CD4-positive, alpha-beta T cell (primary cell): ENCODE measurements around the gene LOXL1. TPM values are rescaled to one million over a fixed set of nuclear protein-coding genes. Genes with fewer than 3 reads are reported as not detected.

Experiments used
- ATAC-seq: fragments of 200-7000 bp; cut with Tn5 transposase; one replicate; pipeline ENCODE4 v1.10.0; 2022; ENCODE audit warnings: mild to moderate bottlenecking; ENCODE audit not compliant: poor library complexity
- CTCF ChIA-PET: fragments of 350-600 bp; sonication (Branson Sonifier 250); formaldehyde crosslinking; loops from one replicate; lab custom pipeline; 2021; ENCODE audit warnings: antibody characterized with exemption, inconsistent platforms; lab: Charles Lee
- POLR2A ChIA-PET: fragments of 350-600 bp; sonication (Branson Sonifier 250); formaldehyde crosslinking; loops from one replicate; lab custom pipeline; 2021; ENCODE audit warnings: antibody characterized with exemption, inconsistent platforms; lab: Charles Lee
- DNase-seq, 14 experiments: peaks; one replicate each; pipeline ENCODE4 v3.0.0-alpha.2; 2013 to 2020; ENCODE audit warnings: mixed read lengths in 2 of 14
- H3K27ac ChIP-seq, 2 donors: one replicate each; pipeline versions ENCODE4 v1.5.1 to v1.7.0; 2013; ENCODE audit warnings: low read length in 2 of 2, low read depth in 1 of 2, mild to moderate bottlenecking in 1 of 2
- H3K27me3 ChIP-seq, 2 experiments: 1 replicate in 1 of 2; 2 replicates in 1 of 2; pipeline versions ENCODE4 v1.6.1 to v1.7.0; 2013; ENCODE audit warnings: low read length in 2 of 2, control low read depth in 1 of 2, mild to moderate bottlenecking in 1 of 2, moderate library complexity in 1 of 2; ENCODE audit not compliant: insufficient read depth in 2 of 2, control insufficient read depth in 1 of 2
- H3K36me3 ChIP-seq: one replicate; pipeline ENCODE4 v1.6.1; 2013; ENCODE audit warnings: low read length, control low read depth; ENCODE audit not compliant: insufficient read depth
- H3K4me1 ChIP-seq: one replicate; pipeline ENCODE4 v1.6.1; 2013; ENCODE audit warnings: low read length, control low read depth; ENCODE audit not compliant: insufficient read depth
- H3K4me3 ChIP-seq: one replicate; pipeline ENCODE4 v1.5.1; 2013; ENCODE audit warnings: mild to moderate bottlenecking, low read length, moderate library complexity
- H3K9me3 ChIP-seq, 2 experiments: 1 replicate in 1 of 2; 2 replicates in 1 of 2; pipeline versions ENCODE4 v1.6.1 to v1.7.0; 2013; ENCODE audit warnings: low read length in 2 of 2, mild to moderate bottlenecking in 2 of 2, control low read depth in 1 of 2, moderate library complexity in 1 of 2; ENCODE audit not compliant: control insufficient read depth in 1 of 2, insufficient read depth in 1 of 2
- H3K27ac Mint-ChIP-seq: one replicate; pipeline ENCODE4 v1.8.0; 2020; ENCODE audit warnings: mixed read lengths
- H3K27me3 Mint-ChIP-seq: one replicate; pipeline ENCODE4 v1.8.0; 2021; ENCODE audit warnings: mixed read lengths
- H3K36me3 Mint-ChIP-seq: one replicate; pipeline ENCODE4 v1.8.0; 2021; ENCODE audit warnings: low read depth, mixed read lengths
- H3K4me1 Mint-ChIP-seq: one replicate; pipeline ENCODE4 v1.8.0; 2021; ENCODE audit warnings: low read depth, mixed read lengths
- H3K4me3 Mint-ChIP-seq: one replicate; pipeline ENCODE4 v1.8.0; 2020; ENCODE audit warnings: mild to moderate bottlenecking, mixed read lengths
- H3K9me3 Mint-ChIP-seq: one replicate; pipeline ENCODE4 v1.8.0; 2020; ENCODE audit warnings: mixed read lengths
- intact Hi-C, 2 experiments: fragments of 100-400 bp; cut with DNase I in 1 of 2; cut with micrococcal nuclease in 1 of 2; formaldehyde crosslinking; loops; one replicate each; pipeline versions ENCODE4 v1.15.1 to v1.9.0; 2023 to 2025; cut with DNase I, micrococcal nuclease
- total RNA-seq, 174 experiments: library from RNA in 2 of 174; stranded (reverse) in 2 of 174; gene quantifications; one replicate each; pipeline ENCODE4 v1.2.3 and lab custom pipeline; 2021 to 2026
- TF ChIP-seq, protein P1 (sequence below): fragments of 200-600 bp; IDR thresholded peaks from one replicate; pipeline ENCODE4 v1.8.0; 2022; ENCODE audit warnings: antibody characterized with exemption, mild to moderate bottlenecking

Gene LOXL1
- total RNA-seq, 2 experiments from 2014 or later: 3.0 to 3.5 TPM

DNA sequence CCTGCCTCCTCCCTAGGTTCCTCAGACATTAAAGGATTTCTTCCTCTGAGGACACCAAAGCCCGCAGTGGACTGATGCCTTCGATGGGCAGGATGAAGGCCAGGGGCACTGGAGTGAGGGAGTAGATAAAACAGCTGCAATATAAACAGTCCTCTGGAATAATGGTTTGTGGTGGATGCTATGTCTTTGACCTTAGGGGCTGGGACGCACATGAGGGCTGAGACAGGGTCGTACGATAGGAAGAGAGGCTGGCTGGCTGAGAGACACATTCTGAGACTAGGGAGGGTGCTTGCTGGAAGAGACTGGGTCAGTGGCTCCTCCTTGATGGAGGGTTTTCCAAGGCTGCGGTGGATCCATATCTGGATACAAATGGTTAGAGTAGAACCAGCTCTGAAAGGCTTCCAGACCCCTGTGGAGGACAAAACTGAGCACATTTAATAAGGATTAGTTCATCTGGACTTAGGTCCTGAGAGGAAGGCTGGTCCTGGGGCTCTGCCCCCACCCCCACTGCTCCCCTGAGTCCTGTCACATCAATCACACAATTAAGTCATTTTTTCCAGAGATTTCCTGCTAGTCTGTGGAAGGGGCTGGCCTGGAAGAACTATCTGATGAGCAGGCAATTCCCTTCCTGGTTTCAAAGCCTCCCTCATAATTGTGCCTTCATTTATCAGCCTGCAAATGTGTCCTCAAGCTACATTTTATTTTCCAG, 37.1 kb upstream of the LOXL1 start:
- TF ChIP-seq, protein P1, sequence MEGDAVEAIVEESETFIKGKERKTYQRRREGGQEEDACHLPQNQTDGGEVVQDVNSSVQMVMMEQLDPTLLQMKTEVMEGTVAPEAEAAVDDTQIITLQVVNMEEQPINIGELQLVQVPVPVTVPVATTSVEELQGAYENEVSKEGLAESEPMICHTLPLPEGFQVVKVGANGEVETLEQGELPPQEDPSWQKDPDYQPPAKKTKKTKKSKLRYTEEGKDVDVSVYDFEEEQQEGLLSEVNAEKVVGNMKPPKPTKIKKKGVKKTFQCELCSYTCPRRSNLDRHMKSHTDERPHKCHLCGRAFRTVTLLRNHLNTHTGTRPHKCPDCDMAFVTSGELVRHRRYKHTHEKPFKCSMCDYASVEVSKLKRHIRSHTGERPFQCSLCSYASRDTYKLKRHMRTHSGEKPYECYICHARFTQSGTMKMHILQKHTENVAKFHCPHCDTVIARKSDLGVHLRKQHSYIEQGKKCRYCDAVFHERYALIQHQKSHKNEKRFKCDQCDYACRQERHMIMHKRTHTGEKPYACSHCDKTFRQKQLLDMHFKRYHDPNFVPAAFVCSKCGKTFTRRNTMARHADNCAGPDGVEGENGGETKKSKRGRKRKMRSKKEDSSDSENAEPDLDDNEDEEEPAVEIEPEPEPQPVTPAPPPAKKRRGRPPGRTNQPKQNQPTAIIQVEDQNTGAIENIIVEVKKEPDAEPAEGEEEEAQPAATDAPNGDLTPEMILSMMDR: no peak
- intact Hi-C loops: no loop called here
- no peak overlapping the region for H3K4me3 Mint-ChIP-seq
- Histone ChIP-seq H3K27me3 (peaks cover 6 to 7% of the 10 kb centered on the region in 2 experiments), H3K27ac (no peak overlapping the region), H3K36me3 (no peaks in the 10 kb centered on the region), H3K4me3 (no peak overlapping the region), H3K4me1 (no peaks in the 10 kb centered on the region), H3K9me3 (peaks cover 0 to 12% of the 10 kb centered on the region in 2 experiments)
- ATAC-seq: no peak
- CTCF ChIA-PET: no interaction called here
- H3K36me3 Mint-ChIP-seq: no peaks in the 10 kb centered on the region
- no peaks in the 10 kb centered on the region for H3K4me1 Mint-ChIP-seq
- no peak for DNase-seq
- no peaks in the 10 kb centered on the region for H3K9me3 Mint-ChIP-seq
- H3K27me3 Mint-ChIP-seq: peaks cover 29% of the 10 kb centered on the region
- H3K27ac Mint-ChIP-seq: no peak overlapping the region
- POLR2A ChIA-PET: no interaction called here

DNA sequence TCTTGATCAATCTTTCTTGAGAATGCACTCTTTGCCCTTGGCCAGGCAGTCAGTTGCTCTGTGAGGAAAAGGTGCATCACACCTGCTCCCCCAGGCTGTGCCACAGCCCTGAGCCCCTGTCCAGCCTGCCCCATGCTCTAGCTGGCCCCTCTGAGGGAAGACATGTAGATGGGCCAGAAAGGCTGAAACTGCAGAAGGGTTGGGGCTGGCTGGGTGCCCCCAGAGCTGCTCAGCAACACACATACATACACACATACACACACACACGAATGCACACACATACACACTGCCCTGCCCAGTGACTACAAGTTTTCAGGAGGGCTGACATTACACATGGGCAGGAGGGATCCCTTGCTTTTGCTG, 36.5 kb upstream of the LOXL1 start:
- Mint-ChIP-seq H3K9me3 (no peaks in the 10 kb centered on the region), H3K4me3 (no peak overlapping the region), H3K27me3 (peaks cover 29% of the 10 kb centered on the region), H3K27ac (no peak overlapping the region), H3K4me1 (no peaks in the 10 kb centered on the region), H3K36me3 (no peaks in the 10 kb centered on the region)
- Histone ChIP-seq H3K36me3 (no peaks in the 10 kb centered on the region), H3K27me3 (peaks cover 6 to 7% of the 10 kb centered on the region in 2 experiments), H3K9me3 (peaks cover 0 to 12% of the 10 kb centered on the region in 2 experiments), H3K4me1 (no peaks in the 10 kb centered on the region), H3K4me3 (no peak overlapping the region), H3K27ac (no peak overlapping the region)
- ChIA-PET CTCF (no interaction called here), POLR2A (no interaction called here)
- intact Hi-C loops: no loop called here
- TF ChIP-seq, protein P1: no peak
- no peak for DNase-seq
- ATAC-seq: no peak

DNA sequence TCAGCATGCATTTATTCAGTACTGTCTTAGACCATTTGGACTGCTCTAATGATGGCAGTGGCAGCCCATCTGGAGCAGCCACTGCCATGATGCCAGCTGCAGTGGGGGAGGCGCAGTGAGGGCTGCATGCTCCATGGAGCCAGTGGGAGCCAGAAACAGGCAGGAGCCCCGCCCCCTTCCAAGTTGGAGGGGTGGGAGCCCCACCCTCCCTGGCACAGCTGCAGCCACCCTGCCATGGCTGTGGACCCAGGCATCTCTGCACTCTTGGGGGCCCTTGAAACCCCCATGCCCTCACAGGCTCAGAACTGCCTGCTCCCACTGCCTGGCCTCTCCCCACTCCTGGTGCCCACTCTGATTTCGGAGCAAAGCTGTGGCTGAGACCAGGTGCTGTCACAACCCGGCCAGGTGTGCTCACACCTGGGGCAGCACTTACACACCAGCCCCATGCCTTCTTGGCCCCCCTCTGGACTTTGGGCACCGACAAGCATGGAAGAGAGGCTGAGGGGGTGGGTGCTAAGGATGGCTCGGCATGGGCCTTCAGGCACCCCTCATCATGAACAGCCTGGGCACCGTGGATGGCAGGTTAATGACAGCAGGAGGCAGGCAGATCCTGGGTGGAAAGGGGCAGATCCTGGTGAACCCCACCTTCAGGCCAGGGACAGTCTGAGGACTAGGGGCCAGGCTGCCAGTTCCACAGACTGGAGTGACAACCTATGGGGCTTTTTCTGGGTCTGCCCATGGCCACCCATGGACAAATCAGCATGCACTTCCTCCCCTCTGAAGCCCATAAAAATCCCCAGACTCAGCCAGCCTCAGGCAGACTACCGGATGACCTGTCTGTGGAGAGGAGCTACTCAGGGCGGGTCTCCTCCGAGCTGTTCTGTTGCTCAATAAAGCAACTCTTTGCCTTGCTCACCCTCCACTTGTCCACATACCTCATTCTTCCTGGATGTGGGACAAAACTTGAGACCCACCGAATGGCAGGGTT, 34.6 kb upstream of the LOXL1 start:
- Histone ChIP-seq H3K9me3 (peaks cover 0 to 12% of the 10 kb centered on the region in 2 experiments), H3K4me3 (no peak overlapping the region), H3K27ac (no peak overlapping the region), H3K27me3 (peaks cover 2 to 4% of the 10 kb centered on the region in 2 experiments), H3K4me1 (no peaks in the 10 kb centered on the region), H3K36me3 (no peaks in the 10 kb centered on the region)
- Mint-ChIP-seq H3K4me1 (no peaks in the 10 kb centered on the region), H3K36me3 (no peaks in the 10 kb centered on the region), H3K27ac (no peak overlapping the region), H3K4me3 (no peak overlapping the region), H3K9me3 (no peaks in the 10 kb centered on the region), H3K27me3 (peaks cover 29% of the 10 kb centered on the region)
- TF ChIP-seq, protein P1: no peak
- intact Hi-C loops: no loop called here
- DNase-seq (no peak), ATAC-seq (no peak)
- ChIA-PET POLR2A (no interaction called here), CTCF (no interaction called here)
